ENCODE measurements around the gene SGCE.

GRCh38 chr7:94578614-94579013 lies 77.3 kb downstream of the SGCE start:
- TF ChIP-seq CTCF (IDR thresholded peaks at IDR 0.05): no peak
- no peak for TF ChIP-seq POLR2A (IDR thresholded peaks at IDR 0.05)

Data from tibial nerve (tissue), 3 donors.